Mesenchymal stem cell (in vitro differentiated cells and primary cell): Measurements from ENCODE around the gene SH3GL3.
A peak's percentile ranks its signal among the peaks of the same experiment; 100 is the strongest.

Source experiments
- DNase-seq: peaks from one replicate; pipeline ENCODE4 v3.0.0-alpha.2; 2013
- H2AFZ ChIP-seq: one replicate; pipeline ENCODE4 v1.6.1; 2013; ENCODE audit warnings: low read depth, mild to moderate bottlenecking, control low read depth, inconsistent platforms, low read length, moderate library complexity
- H2AK5ac ChIP-seq: 2 replicates; pipeline ENCODE4 v1.6.1; 2013; ENCODE audit warnings: low read length, moderate library complexity, mild to moderate bottlenecking, inconsistent platforms; ENCODE audit not compliant: severe bottlenecking
- H2BK120ac ChIP-seq: one replicate; pipeline ENCODE4 v1.6.1; 2013; ENCODE audit warnings: low read depth, mild to moderate bottlenecking, inconsistent platforms, low read length, moderate library complexity
- H2BK12ac ChIP-seq, 2 experiments: one replicate each; pipeline ENCODE4 v1.6.1; 2013; ENCODE audit warnings: inconsistent platforms in 2 of 2, low read length in 2 of 2, mild to moderate bottlenecking in 2 of 2, moderate library complexity in 2 of 2, control low read depth in 1 of 2
- H2BK15ac ChIP-seq: one replicate; pipeline ENCODE4 v1.6.1; 2013; ENCODE audit warnings: mild to moderate bottlenecking, low read depth, inconsistent platforms; ENCODE audit not compliant: poor library complexity, severe bottlenecking
- H2BK5ac ChIP-seq: 2 replicates; pipeline ENCODE4 v1.6.1; 2013; ENCODE audit warnings: low read depth, mild to moderate bottlenecking, low read length, control low read depth, inconsistent platforms; ENCODE audit not compliant: poor library complexity, severe bottlenecking
- H3K14ac ChIP-seq, 2 experiments: one replicate each; pipeline ENCODE4 v1.6.1; 2013; ENCODE audit warnings: inconsistent platforms in 2 of 2, low read length in 2 of 2, control low read depth in 1 of 2, mild to moderate bottlenecking in 1 of 2, moderate library complexity in 1 of 2
- H3K18ac ChIP-seq, 2 experiments: one replicate each; pipeline ENCODE4 v1.6.1; 2013; ENCODE audit warnings: inconsistent platforms in 2 of 2, low read length in 2 of 2, control low read depth in 1 of 2, low read depth in 1 of 2, mild to moderate bottlenecking in 1 of 2
- H3K23ac ChIP-seq, 2 experiments: one replicate each; pipeline ENCODE4 v1.6.1; 2013; ENCODE audit warnings: inconsistent platforms in 2 of 2, low read length in 2 of 2, mild to moderate bottlenecking in 2 of 2, moderate library complexity in 2 of 2, control low read depth in 1 of 2
- H3K27ac ChIP-seq: 2 replicates; pipeline ENCODE4 v1.5.1; 2013; ENCODE audit warnings: mild to moderate bottlenecking, moderate library complexity, low read length, control low read depth, inconsistent platforms; ENCODE audit not compliant: poor library complexity, severe bottlenecking
- H3K27me3 ChIP-seq, 2 experiments: 2 replicates each; pipeline versions ENCODE4 v1.6.1 to v1.7.0; 2013; ENCODE audit warnings: low read length in 2 of 2, mild to moderate bottlenecking in 2 of 2, moderate library complexity in 2 of 2, control low read depth in 1 of 2, inconsistent platforms in 1 of 2; ENCODE audit not compliant: control insufficient read depth in 1 of 2, insufficient read depth in 1 of 2
- H3K36me3 ChIP-seq, 2 experiments: 2 replicates each; pipeline versions ENCODE4 v1.6.1 to v1.7.0; 2013; ENCODE audit warnings: low read length in 2 of 2, control low read depth in 1 of 2, inconsistent platforms in 1 of 2, low read depth in 1 of 2, mild to moderate bottlenecking in 1 of 2; ENCODE audit not compliant: insufficient read depth in 2 of 2, control insufficient read depth in 1 of 2
- H3K4ac ChIP-seq, 2 experiments: one replicate each; pipeline ENCODE4 v1.6.1; 2013; ENCODE audit warnings: inconsistent platforms in 2 of 2, low read length in 2 of 2, mild to moderate bottlenecking in 2 of 2, moderate library complexity in 2 of 2, control low read depth in 1 of 2, low read depth in 1 of 2
- H3K4me1 ChIP-seq: 2 replicates; pipeline ENCODE4 v1.6.1; 2013; ENCODE audit warnings: low read depth, low read length, control low read depth; ENCODE audit not compliant: control insufficient read depth, insufficient read depth
- H3K4me2 ChIP-seq: 2 replicates; pipeline ENCODE4 v1.6.1; 2013; ENCODE audit warnings: low read length, mild to moderate bottlenecking, inconsistent platforms; ENCODE audit not compliant: poor library complexity, severe bottlenecking
- H3K4me3 ChIP-seq, 2 experiments: 2 replicates each; pipeline versions ENCODE4 v1.5.1 to v1.7.0; 2013; ENCODE audit warnings: low read length in 2 of 2, mild to moderate bottlenecking in 2 of 2, control low read depth in 1 of 2, low read depth in 1 of 2; ENCODE audit not compliant: insufficient read depth in 1 of 2
- H3K79me1 ChIP-seq: replicated peaks from 2 replicates; pipeline ENCODE4 v1.6.1; 2013; ENCODE audit warnings: mild to moderate bottlenecking, control low read depth, low read length, inconsistent platforms; ENCODE audit not compliant: poor library complexity, severe bottlenecking
- H3K9ac ChIP-seq: 2 replicates; pipeline ENCODE4 v1.7.0; 2013; ENCODE audit warnings: mild to moderate bottlenecking, low read length, moderate library complexity
- H3K9me3 ChIP-seq: 2 replicates; pipeline ENCODE4 v1.7.0; 2013; ENCODE audit warnings: mild to moderate bottlenecking, low read length; ENCODE audit not compliant: control insufficient read depth
- H4K8ac ChIP-seq: one replicate; pipeline ENCODE4 v1.6.1; 2013; ENCODE audit warnings: inconsistent platforms, mild to moderate bottlenecking, low read length, moderate library complexity
- H4K91ac ChIP-seq: one replicate; pipeline ENCODE4 v1.6.1; 2013; ENCODE audit warnings: mild to moderate bottlenecking, low read length, inconsistent platforms
- WGBS: methylation state at CpG from one replicate; pipeline ENCODE4 v1.1.7; 2013; ENCODE audit warnings: mixed read lengths; 5-methylcytosine and 5-hydroxymethylcytosine counted together

SH3GL3 gene

DNA sequence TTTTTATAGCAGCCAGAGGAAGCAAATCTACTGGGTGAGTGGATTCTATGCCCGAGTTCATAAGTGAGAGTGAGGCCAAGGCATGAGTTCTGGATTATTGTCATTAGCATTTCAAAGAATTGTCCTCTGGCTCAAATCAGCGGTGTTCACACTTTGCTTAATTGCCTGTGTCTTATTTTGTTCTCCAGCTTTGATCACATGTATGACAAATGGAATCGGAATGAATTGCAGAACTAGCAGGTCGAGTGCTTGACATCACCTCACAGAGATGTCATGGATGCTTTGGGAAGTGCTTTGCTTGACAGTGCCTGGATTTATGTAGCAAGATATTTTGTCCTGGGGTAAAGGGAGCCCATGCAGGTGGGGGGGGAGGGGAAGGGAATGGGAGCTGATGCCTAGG, 68.0 kb downstream of the SH3GL3 start:
- H3K23ac ChIP-seq = no peak overlapping the region
- 62% methylated on average over 4 of the region's 4 CpGs for WGBS

GRCh38 chr15:83516935-83517334, 69.8 kb downstream of the SH3GL3 start:
- H2AFZ ChIP-seq = no peak overlapping the region
- H3K4me3 ChIP-seq = no peak overlapping the region
- H3K18ac ChIP-seq = no peak overlapping the region
- H3K9ac ChIP-seq = peak overlapping the region; percentile 37
- no peak overlapping the region for H3K4ac ChIP-seq
- H3K23ac ChIP-seq = no peak overlapping the region
- H2BK12ac ChIP-seq = no peak overlapping the region
- no peak overlapping the region for H4K91ac ChIP-seq
- H2BK15ac ChIP-seq = no peak overlapping the region
- no peak overlapping the region for H2BK5ac ChIP-seq
- no peaks in the 10 kb centered on the region for H3K79me1 ChIP-seq
- peaks cover 2% of the 10 kb centered on the region for H3K4me1 ChIP-seq
- H3K14ac ChIP-seq = no peak overlapping the region
- no peak overlapping the region for H2AK5ac ChIP-seq
- no peak overlapping the region for H3K27ac ChIP-seq
- WGBS = no CpG with 5 or more reads among the region's 2 CpGs
- no peak overlapping the region for H2BK120ac ChIP-seq
- DNase-seq = peak; percentile 31
- no peaks in the 10 kb centered on the region for H3K9me3 ChIP-seq
- H4K8ac ChIP-seq = no peak overlapping the region
- peaks cover 2 to 7% of the 10 kb centered on the region in 2 experiments for H3K27me3 ChIP-seq
- H3K36me3 ChIP-seq = no peaks in the 10 kb centered on the region
- no peak overlapping the region for H3K4me2 ChIP-seq

More for the DNA sequence above, 68.0 kb downstream of the SH3GL3 start:
- Histone ChIP-seq H3K18ac (no peak overlapping the region), H3K27me3 (peaks cover 0 to 7% of the 10 kb centered on the region in 2 experiments), H3K79me1 (no peaks in the 10 kb centered on the region), H3K14ac (no peak overlapping the region), H3K9ac (no peak overlapping the region), H3K4me2 (no peak overlapping the region), H3K9me3 (no peaks in the 10 kb centered on the region), H3K36me3 (no peaks in the 10 kb centered on the region), H2BK15ac (no peak overlapping the region), H3K4ac (no peak overlapping the region), H2AFZ (no peak overlapping the region), H3K4me3 (no peak overlapping the region), H2BK12ac (no peak overlapping the region), H4K8ac (no peak overlapping the region), H2BK120ac (no peak overlapping the region), H3K27ac (no peak overlapping the region), H2BK5ac (no peak overlapping the region), H3K4me1 (peaks cover 4% of the 10 kb centered on the region), H4K91ac (no peak overlapping the region), H2AK5ac (no peak overlapping the region)
- no peak for DNase-seq

DNA sequence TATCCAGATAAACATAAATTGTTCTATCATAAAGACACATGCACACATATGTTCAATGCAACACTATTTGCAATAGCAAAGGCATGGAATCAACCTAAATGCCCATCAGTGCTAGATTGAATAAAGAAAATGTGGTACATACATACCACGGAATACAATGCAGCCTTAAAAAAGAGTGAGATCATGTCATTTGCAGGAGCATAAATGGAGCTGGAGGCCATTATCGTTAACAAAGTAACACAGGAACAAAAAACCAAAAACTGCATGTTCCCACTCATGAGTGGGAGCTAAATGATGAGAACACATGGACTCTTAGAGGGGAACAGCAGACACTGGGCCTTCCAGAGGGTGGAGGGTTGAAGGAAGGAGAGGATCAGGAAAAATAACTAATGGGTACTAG, 79.2 kb downstream of the SH3GL3 start:
- Histone ChIP-seq H2BK120ac (no peak overlapping the region), H3K18ac (no peak overlapping the region), H2BK12ac (no peak overlapping the region), H3K14ac (no peak overlapping the region), H2AFZ (no peak overlapping the region), H2AK5ac (no peak overlapping the region), H3K9me3 (peaks cover 28% of the 10 kb centered on the region), H3K9ac (no peak overlapping the region), H4K8ac (no peak overlapping the region), H2BK5ac (no peak overlapping the region), H3K79me1 (no peaks in the 10 kb centered on the region), H3K27ac (no peak overlapping the region), H4K91ac (no peak overlapping the region), H3K23ac (no peak overlapping the region), H3K27me3 (peaks cover 7 to 27% of the 10 kb centered on the region in 2 experiments), H2BK15ac (no peak overlapping the region), H3K36me3 (no peaks in the 10 kb centered on the region), H3K4me2 (no peak overlapping the region), H3K4me1 (no peaks in the 10 kb centered on the region), H3K4ac (no peak overlapping the region), H3K4me3 (no peak overlapping the region)
- DNase-seq = no peak
- 67% methylated on average over 1 of the region's 2 CpGs for WGBS

GRCh38 chr15:83533410-83533962, 86.3 kb downstream of the SH3GL3 start:
- H2BK12ac ChIP-seq = no peak overlapping the region

More at GRCh38 chr15:83533410-83533962, 86.3 kb downstream of the SH3GL3 start:
- H2BK15ac ChIP-seq = no peak overlapping the region
- no peak overlapping the region for H3K9ac ChIP-seq
- no peak overlapping the region for H3K23ac ChIP-seq
- H3K4me3 ChIP-seq = no peak overlapping the region
- peaks cover 4% of the 10 kb centered on the region for H3K9me3 ChIP-seq
- H2BK5ac ChIP-seq = no peak overlapping the region
- H3K4me1 ChIP-seq = no peaks in the 10 kb centered on the region
- no peaks in the 10 kb centered on the region for H3K36me3 ChIP-seq
- no peak overlapping the region for H4K91ac ChIP-seq
- H3K4ac ChIP-seq = no peak overlapping the region
- H3K14ac ChIP-seq = no peak overlapping the region
- DNase-seq = no peak
- no peak overlapping the region for H2BK120ac ChIP-seq
- no peak overlapping the region for H2AFZ ChIP-seq
- no peak overlapping the region for H2AK5ac ChIP-seq
- no peaks in the 10 kb centered on the region for H3K27me3 ChIP-seq
- H3K79me1 ChIP-seq = no peaks in the 10 kb centered on the region
- H3K4me2 ChIP-seq = no peak overlapping the region
- H3K27ac ChIP-seq = no peak overlapping the region
- no peak overlapping the region for H3K18ac ChIP-seq
- WGBS = 61% methylated on average over 3 of the region's 4 CpGs
- no peak overlapping the region for H4K8ac ChIP-seq
